Panc1 (cell line): ENCODE results near the gene ALPP. TPM values are rescaled to one million over a fixed set of nuclear protein-coding genes. Genes with fewer than 3 reads are reported as not detected.
"Not testable (repeated sequence)": the region's sequence is repeated elsewhere in the genome, so short reads cannot be mapped to it uniquely, and the experiment has no call there.

Experiments
- ATAC-seq: fragments of 200-7000 bp; cut with Tn5 transposase; 2 replicates; pipeline ENCODE4 v1.9.1; 2020; ENCODE audit warnings: mild to moderate bottlenecking, moderate library complexity
- BruUV-seq: library from RNA; stranded (reverse); fragments of 400-500 nt; replicated peaks from 2 replicates; lab custom pipeline; 2021; lab: Mats Ljungman, UMichigan
- CTCF ChIA-PET: fragments of 300-600 bp; sonication (Branson Sonifier 250); formaldehyde crosslinking; loops from one replicate; lab custom pipeline; 2022; ENCODE audit warnings: antibody characterized with exemption; lab: Charles Lee
- POLR2A ChIA-PET: fragments of 300-600 bp; sonication (Branson Sonifier 250); formaldehyde crosslinking; loops from one replicate; lab custom pipeline; 2022; ENCODE audit warnings: antibody characterized with exemption; lab: Charles Lee
- DNase-seq: peaks from one replicate; pipeline ENCODE4 v3.0.0-alpha.2; 2010; ENCODE audit warnings: low read depth, low spot score
- H3K27ac ChIP-seq: 2 replicates; pipeline ENCODE4 v1.5.1; 2011; ENCODE audit warnings: mild to moderate bottlenecking, low read length, inconsistent platforms
- H3K27me3 ChIP-seq: fragments of 200-500 bp; sonication (Bioruptor generic); 2 replicates; pipeline ENCODE4 v1.6.0; 2014; ENCODE audit warnings: low read length, inconsistent platforms; ENCODE audit not compliant: control insufficient read depth, insufficient read depth
- H3K36me3 ChIP-seq: fragments of 200-500 bp; sonication (Bioruptor generic); 2 replicates; pipeline ENCODE4 v1.5.1; 2014; ENCODE audit warnings: inconsistent platforms, mild to moderate bottlenecking, low read length, moderate library complexity; ENCODE audit not compliant: control insufficient read depth, insufficient read depth
- H3K4me1 ChIP-seq: 2 replicates; pipeline ENCODE4 v1.5.1; 2011; ENCODE audit warnings: inconsistent platforms, mild to moderate bottlenecking, low read length, moderate library complexity; ENCODE audit not compliant: control insufficient read depth, insufficient read depth
- H3K4me3 ChIP-seq, 2 experiments: 2 replicates each; pipeline ENCODE4 v1.5.1; 2011 to 2012; ENCODE audit warnings: low read depth in 2 of 2, low read length in 2 of 2, mild to moderate bottlenecking in 2 of 2, inconsistent platforms in 1 of 2, moderate library complexity in 1 of 2
- H3K9me3 ChIP-seq: fragments of 200-500 bp; sonication (Bioruptor generic); 2 replicates; pipeline ENCODE4 v1.5.1; 2014; ENCODE audit warnings: low read depth, mild to moderate bottlenecking, inconsistent platforms, low read length, moderate library complexity; ENCODE audit not compliant: control insufficient read depth, insufficient read depth
- POLR2AphosphoS5 ChIP-seq: IDR thresholded peaks from 2 replicates; pipeline ENCODE4 v1.6.1; 2012; ENCODE audit warnings: mild to moderate bottlenecking, low read depth, low read length, moderate library complexity
- SIN3A ChIP-seq: IDR thresholded peaks from 2 replicates; pipeline ENCODE4 v1.6.1; 2012; ENCODE audit warnings: low read depth, mild to moderate bottlenecking, low read length, moderate library complexity, borderline replicate concordance; ENCODE audit not compliant: insufficient read depth
- TCF7L2 ChIP-seq: IDR thresholded peaks from 2 replicates; pipeline ENCODE4 v1.6.1; 2011; ENCODE audit warnings: mild to moderate bottlenecking, low read depth, low read length, inconsistent platforms
- in situ Hi-C: cut with HindIII; loops from 2 replicates; pipeline ENCODE4 v1.10.0; 2016; ENCODE audit warnings: low sequenced_read_pairs, low pct_unique_long_range_greater_than_20kb
- intact Hi-C: fragments of 100-400 bp; cut with micrococcal nuclease; formaldehyde crosslinking; loops from one replicate; pipeline ENCODE4 v1.10.0; 2022; ENCODE audit not compliant: unreplicated experiment
- total RNA-seq: library from RNA; stranded (reverse); gene quantifications from one replicate; pipeline ENCODE4 v1.2.1, GENCODE V29; 2021; ENCODE audit not compliant: unreplicated experiment
- TF ChIP-seq, protein P1 (sequence below), 2 experiments: IDR thresholded peaks; 2 replicates each; pipeline ENCODE4 v1.6.1; 2011 to 2012; ENCODE audit warnings: low read depth in 2 of 2, control low read depth in 1 of 2, low read length in 1 of 2, mild to moderate bottlenecking in 1 of 2, moderate library complexity in 1 of 2; ENCODE audit not compliant: insufficient read depth in 1 of 2
- TF ChIP-seq, protein P2 (sequence below): fragments of 450-650 bp; IDR thresholded peaks from 2 replicates; pipeline ENCODE4 v1.5.1; 2017; ENCODE audit warnings: mild to moderate bottlenecking

ALPP gene
- total RNA-seq, 1 experiment from 2014 or later: 7.3 TPM

DNA sequence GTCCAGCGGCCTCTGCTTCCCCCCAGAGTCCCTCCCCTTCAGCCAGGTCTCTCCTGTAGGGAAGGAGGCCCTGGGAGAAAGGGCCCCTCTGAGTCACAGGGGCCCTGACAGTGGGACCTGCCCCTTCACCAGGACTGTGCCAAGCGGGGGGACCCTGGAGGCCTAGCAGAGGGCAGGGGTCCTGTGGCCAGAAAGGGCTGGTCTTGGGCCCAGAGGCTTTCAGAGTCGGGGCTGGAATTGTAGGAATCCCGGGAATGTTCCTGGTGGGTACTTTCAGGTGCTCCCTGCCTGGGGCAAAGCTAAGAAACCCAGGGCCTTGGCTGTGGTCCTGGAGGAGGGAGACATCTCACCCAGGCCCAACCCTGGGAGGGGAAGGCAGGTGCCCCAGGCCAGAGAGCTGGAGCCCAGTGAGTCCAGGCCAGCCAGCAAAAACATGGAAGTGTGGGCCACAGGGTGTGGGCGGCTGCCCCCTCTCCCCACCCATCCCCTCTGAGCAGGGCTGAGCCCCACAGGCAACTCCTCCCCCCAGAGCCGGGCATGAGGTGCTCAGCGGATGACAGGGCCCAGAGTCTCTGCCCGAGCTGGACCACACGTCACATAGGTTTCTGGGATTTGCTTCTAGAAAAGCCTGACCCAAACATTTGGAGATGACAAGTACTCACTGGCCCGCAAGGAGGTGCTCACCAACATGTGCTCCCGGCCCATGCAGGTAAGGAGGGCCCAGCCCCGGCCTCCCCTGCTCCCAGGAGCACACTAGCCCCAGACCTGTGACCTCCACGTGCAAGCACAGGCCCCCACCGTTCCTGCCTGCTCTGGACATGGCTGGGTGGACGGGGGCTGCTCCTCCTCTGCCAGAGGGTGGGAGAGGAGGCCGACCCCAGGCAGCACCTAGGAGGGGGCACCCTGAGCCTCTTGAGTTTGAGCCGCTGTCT, 48.2 kb upstream of the ALPP start:
- H3K36me3 ChIP-seq: no peaks in the 10 kb centered on the region
- no peaks in the 10 kb centered on the region for H3K9me3 ChIP-seq
- POLR2A ChIA-PET: no interaction called here
- no peaks in the 10 kb centered on the region for H3K27me3 ChIP-seq
- intact Hi-C loops (no loop called here), in situ Hi-C loops (no loop called here)
- H3K27ac ChIP-seq: 0 out of 2 replicates have a peak overlapping the region, but pooled peaks have one; percentile 23
- TF ChIP-seq, protein P1, sequence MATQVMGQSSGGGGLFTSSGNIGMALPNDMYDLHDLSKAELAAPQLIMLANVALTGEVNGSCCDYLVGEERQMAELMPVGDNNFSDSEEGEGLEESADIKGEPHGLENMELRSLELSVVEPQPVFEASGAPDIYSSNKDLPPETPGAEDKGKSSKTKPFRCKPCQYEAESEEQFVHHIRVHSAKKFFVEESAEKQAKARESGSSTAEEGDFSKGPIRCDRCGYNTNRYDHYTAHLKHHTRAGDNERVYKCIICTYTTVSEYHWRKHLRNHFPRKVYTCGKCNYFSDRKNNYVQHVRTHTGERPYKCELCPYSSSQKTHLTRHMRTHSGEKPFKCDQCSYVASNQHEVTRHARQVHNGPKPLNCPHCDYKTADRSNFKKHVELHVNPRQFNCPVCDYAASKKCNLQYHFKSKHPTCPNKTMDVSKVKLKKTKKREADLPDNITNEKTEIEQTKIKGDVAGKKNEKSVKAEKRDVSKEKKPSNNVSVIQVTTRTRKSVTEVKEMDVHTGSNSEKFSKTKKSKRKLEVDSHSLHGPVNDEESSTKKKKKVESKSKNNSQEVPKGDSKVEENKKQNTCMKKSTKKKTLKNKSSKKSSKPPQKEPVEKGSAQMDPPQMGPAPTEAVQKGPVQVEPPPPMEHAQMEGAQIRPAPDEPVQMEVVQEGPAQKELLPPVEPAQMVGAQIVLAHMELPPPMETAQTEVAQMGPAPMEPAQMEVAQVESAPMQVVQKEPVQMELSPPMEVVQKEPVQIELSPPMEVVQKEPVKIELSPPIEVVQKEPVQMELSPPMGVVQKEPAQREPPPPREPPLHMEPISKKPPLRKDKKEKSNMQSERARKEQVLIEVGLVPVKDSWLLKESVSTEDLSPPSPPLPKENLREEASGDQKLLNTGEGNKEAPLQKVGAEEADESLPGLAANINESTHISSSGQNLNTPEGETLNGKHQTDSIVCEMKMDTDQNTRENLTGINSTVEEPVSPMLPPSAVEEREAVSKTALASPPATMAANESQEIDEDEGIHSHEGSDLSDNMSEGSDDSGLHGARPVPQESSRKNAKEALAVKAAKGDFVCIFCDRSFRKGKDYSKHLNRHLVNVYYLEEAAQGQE (IDR thresholded peaks at IDR 0.05; ENCODE audit: insufficient read depth in 1 of 2, low read depth in 2 of 2, low read length in 1 of 2): no peak
- TF ChIP-seq TCF7L2: no peak
- TF ChIP-seq, protein P2, sequence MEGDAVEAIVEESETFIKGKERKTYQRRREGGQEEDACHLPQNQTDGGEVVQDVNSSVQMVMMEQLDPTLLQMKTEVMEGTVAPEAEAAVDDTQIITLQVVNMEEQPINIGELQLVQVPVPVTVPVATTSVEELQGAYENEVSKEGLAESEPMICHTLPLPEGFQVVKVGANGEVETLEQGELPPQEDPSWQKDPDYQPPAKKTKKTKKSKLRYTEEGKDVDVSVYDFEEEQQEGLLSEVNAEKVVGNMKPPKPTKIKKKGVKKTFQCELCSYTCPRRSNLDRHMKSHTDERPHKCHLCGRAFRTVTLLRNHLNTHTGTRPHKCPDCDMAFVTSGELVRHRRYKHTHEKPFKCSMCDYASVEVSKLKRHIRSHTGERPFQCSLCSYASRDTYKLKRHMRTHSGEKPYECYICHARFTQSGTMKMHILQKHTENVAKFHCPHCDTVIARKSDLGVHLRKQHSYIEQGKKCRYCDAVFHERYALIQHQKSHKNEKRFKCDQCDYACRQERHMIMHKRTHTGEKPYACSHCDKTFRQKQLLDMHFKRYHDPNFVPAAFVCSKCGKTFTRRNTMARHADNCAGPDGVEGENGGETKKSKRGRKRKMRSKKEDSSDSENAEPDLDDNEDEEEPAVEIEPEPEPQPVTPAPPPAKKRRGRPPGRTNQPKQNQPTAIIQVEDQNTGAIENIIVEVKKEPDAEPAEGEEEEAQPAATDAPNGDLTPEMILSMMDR: no peak
- no peak for TF ChIP-seq SIN3A
- TF ChIP-seq POLR2AphosphoS5: no peak
- no TSS peak for BruUV-seq
- no peak for ATAC-seq
- H3K4me3 ChIP-seq: no peak overlapping the region
- no peak for DNase-seq
- CTCF ChIA-PET: no interaction called here
- H3K4me1 ChIP-seq: peaks cover 7% of the 10 kb centered on the region

DNA sequence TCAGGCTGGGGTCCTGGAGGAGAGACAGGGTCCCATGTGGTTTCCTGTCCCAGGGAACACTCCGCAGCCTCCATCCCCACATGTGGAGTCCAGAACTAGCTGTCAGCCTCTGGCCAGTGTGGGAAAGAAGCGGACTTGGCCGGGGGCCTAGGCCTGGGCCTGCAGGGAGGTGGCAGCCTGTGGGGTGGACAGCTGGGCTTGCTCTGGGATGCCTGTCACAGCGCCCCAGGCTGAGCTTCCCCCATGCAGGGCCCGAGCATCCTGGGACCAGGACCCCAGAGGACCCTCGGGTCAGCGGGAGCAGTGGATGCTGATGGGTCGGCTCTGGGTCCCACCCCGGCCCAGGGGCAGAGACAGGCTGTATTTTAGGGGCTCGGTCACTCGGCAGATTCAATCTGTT, 47.5 kb upstream of the ALPP start:
- H3K27me3 ChIP-seq, H3K9me3 ChIP-seq, H3K36me3 ChIP-seq, H3K27ac ChIP-seq, H3K4me3 ChIP-seq, CTCF ChIA-PET, intact Hi-C loops, in situ Hi-C loops, ATAC-seq, POLR2A ChIA-PET, DNase-seq, BruUV-seq, H3K4me1 ChIP-seq: not testable (repeated sequence)

DNA sequence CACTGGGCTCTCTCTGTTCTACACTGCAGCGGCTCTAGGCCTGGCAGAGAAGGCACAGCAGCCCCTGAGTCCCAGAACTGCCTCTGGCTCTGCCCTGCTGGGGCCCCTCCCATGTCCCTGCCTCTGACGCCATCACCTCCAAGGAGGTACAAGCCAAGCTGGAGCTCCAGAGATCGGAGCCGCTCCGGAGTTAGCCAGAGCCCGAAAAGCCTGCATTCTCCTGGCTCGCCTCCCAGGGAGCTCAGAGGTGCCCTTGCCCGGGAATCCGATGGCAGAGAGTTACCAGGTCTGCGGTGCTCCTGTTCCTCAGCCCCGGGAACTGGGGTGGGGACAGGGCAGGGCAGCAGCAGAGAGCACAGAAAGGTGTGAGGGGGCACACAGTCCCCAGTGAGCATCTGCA, 46.9 kb upstream of the ALPP start:
- ATAC-seq, BruUV-seq, intact Hi-C loops, DNase-seq, CTCF ChIA-PET, H3K4me3 ChIP-seq, H3K9me3 ChIP-seq, POLR2A ChIA-PET, H3K27me3 ChIP-seq, H3K36me3 ChIP-seq, H3K4me1 ChIP-seq, in situ Hi-C loops, H3K27ac ChIP-seq: not testable (repeated sequence)

DNA sequence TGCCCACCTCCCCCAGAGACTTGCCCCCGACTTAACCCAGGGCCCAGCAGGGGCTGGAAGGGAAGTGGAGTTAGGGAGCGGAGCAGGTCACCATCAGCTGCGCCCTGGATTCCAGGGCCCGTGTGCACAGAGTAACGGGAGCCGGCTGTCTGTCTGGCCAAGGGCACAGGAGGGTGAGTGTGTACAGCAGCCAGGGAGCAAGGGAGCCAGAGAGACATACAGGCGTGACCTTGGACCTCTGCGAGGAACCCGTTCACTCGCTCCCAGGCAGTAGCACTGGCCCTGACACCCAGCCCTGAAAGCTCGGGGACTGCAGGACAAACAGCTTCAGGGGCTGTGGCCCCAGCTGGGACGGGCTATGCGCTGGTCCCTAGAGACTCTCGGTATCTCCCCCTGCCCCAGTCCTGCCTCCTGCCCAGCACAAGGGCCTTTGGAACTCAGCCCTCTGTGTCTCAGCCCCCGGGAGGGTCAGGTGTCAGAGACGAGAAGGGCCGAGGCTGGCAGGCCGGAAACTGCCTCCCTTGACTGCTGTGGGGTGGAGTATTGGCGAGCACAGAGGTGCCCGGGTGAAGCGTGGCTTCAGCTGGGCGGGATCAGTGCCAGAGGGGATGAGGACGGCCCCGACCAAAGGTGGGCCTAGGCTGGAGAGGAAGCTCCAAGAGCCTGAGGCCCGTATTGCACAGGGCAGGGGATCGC, 46.2 kb upstream of the ALPP start:
- 0 out of 2 replicates have a peak, but pooled peaks have one; percentile 2 for ATAC-seq
- CTCF ChIA-PET, BruUV-seq, H3K9me3 ChIP-seq, DNase-seq, H3K4me3 ChIP-seq, H3K27me3 ChIP-seq, intact Hi-C loops, in situ Hi-C loops, H3K4me1 ChIP-seq, H3K36me3 ChIP-seq, H3K27ac ChIP-seq, POLR2A ChIA-PET: not testable (repeated sequence)
